HepG2 (cell line): Measurements from ENCODE around the gene IQGAP3. TPM values are rescaled to one million over a fixed set of nuclear protein-coding genes. Genes with fewer than 3 reads are reported as not detected.

Source experiments
- ATAC-seq: fragments of 200-7000 bp; cut with Tn5 transposase; 3 replicates; pipeline ENCODE4 v1.9.1; 2020; ENCODE audit warnings: mild to moderate bottlenecking, moderate library complexity
- BruUV-seq: library from RNA; stranded (reverse); fragments of 400-500 nt; replicated peaks from 2 replicates; lab custom pipeline; 2021; lab: Mats Ljungman, UMichigan
- CTCF ChIA-PET: fragments of 300-600 bp; formaldehyde crosslinking; extraction: SDS; loops from one replicate; lab custom pipeline; 2021; ENCODE audit warnings: low total read pairs, inconsistent platforms, low intra/inter-chr PET ratio; lab: Yijun Ruan, JAX
- POLR2A ChIA-PET: fragments of 350-600 bp; sonication (Branson Sonifier 250); formaldehyde crosslinking; loops from one replicate; lab custom pipeline; 2020; ENCODE audit warnings: antibody characterized with exemption, inconsistent platforms; lab: Yijun Ruan, JAX
- DNase-seq: peaks from one replicate; pipeline ENCODE4 v3.0.0-alpha.2; 2015; ENCODE audit warnings: low spot score
- FAIRE-seq: peaks from 3 replicates; lab custom pipeline; 2011; peaks lifted over from hg19 to GRCh38; lab: Jason Lieb, UNC
- H2AFZ ChIP-seq: one replicate; pipeline ENCODE4 v1.6.1; 2011; ENCODE audit warnings: low read length, inconsistent platforms
- H3K27ac ChIP-seq: fragments of 300-600 bp; 3 replicates; pipeline ENCODE4 v1.8.0; 2011; ENCODE audit warnings: mixed run types, mild to moderate bottlenecking, mixed read lengths, low read length, inconsistent platforms; ENCODE audit not compliant: insufficient read depth; ENCODE audit errors: extremely low read length
- H3K27me3 ChIP-seq, 2 experiments: fragments of 200-600 bp in 1 of 2; 2 replicates in 1 of 2; 3 replicates in 1 of 2; pipeline versions ENCODE4 v1.6.0 to v1.8.0; 2011; ENCODE audit warnings: low read length in 2 of 2, mild to moderate bottlenecking in 2 of 2, moderate library complexity in 2 of 2, inconsistent platforms in 1 of 2; ENCODE audit not compliant: insufficient read depth in 2 of 2, control insufficient read depth in 1 of 2
- H3K36me3 ChIP-seq, 2 experiments: fragments of 200-600 bp in 1 of 2; replicated peaks in 1 of 2; 2 replicates in 1 of 2; 3 replicates in 1 of 2; pipeline versions ENCODE4 v1.5.1 to v1.8.0; 2011; ENCODE audit warnings: low read length in 2 of 2, inconsistent platforms in 1 of 2; ENCODE audit not compliant: insufficient read depth in 2 of 2, control insufficient read depth in 1 of 2
- H3K4me1 ChIP-seq: 2 replicates; pipeline ENCODE4 v1.5.1; 2012; ENCODE audit warnings: low read length, inconsistent platforms; ENCODE audit not compliant: insufficient read depth
- H3K4me2 ChIP-seq: 2 replicates; pipeline ENCODE4 v1.6.0; 2011; ENCODE audit warnings: low read depth, low read length, inconsistent platforms
- H3K4me3 ChIP-seq, 3 experiments: fragments of 200-600 bp in 1 of 3; sonication (generic), shearing (Covaris generic) in 1 of 3; replicated peaks in 1 of 3; 2 replicates each; pipeline ENCODE4 v1.5.1; 2011 to 2016; ENCODE audit warnings: low read length in 3 of 3, inconsistent platforms in 2 of 3, low read depth in 2 of 3, mild to moderate bottlenecking in 2 of 3, control low read depth in 1 of 3, mixed read lengths in 1 of 3; ENCODE audit not compliant: insufficient read depth in 1 of 3
- H3K79me2 ChIP-seq: one replicate; pipeline ENCODE4 v1.6.1; 2011; ENCODE audit warnings: low read length, inconsistent platforms; ENCODE audit not compliant: insufficient read depth
- H3K9ac ChIP-seq: 2 replicates; pipeline ENCODE4 v1.6.0; 2011; ENCODE audit warnings: mild to moderate bottlenecking, low read depth, low read length, inconsistent platforms; ENCODE audit not compliant: insufficient read depth
- H3K9me3 ChIP-seq: 2 replicates; pipeline ENCODE4 v1.5.1; 2012; ENCODE audit warnings: mild to moderate bottlenecking, low read length
- H4K20me1 ChIP-seq: 2 replicates; pipeline ENCODE4 v1.6.0; 2011; ENCODE audit warnings: inconsistent platforms, mild to moderate bottlenecking, low read length, moderate library complexity; ENCODE audit not compliant: insufficient read depth
- TEF ChIP-seq: sonication (generic); formaldehyde crosslinking; IDR thresholded peaks from 2 replicates; pipeline ENCODE4 v1.5.0; 2020; ENCODE audit warnings: missing genetic modification reagents
- ZNF646 ChIP-seq: sonication (generic); formaldehyde crosslinking; IDR thresholded peaks from 2 replicates; pipeline ENCODE4 v1.9.0; 2021; ENCODE audit warnings: mild to moderate bottlenecking, missing genetic modification reagents
- WGBS: methylation state at CpG from one replicate; pipeline ENCODE4 v1.1.6; 2017; ENCODE audit warnings: low lambda C conversion rate; 5-methylcytosine and 5-hydroxymethylcytosine counted together
- in situ Hi-C: cut with HindIII; loops from 2 replicates; pipeline ENCODE4 v1.10.0; 2017; ENCODE audit warnings: low pct_unique_long_range_greater_than_20kb; ENCODE audit not compliant: extremely low pct_ligation_motif_present
- intact Hi-C: fragments of 100-400 bp; cut with micrococcal nuclease; formaldehyde crosslinking; loops from one replicate; pipeline ENCODE4 v1.10.0; 2022; ENCODE audit not compliant: unreplicated experiment
- polyA plus RNA-seq, 8 experiments: library from polyadenylated mRNA; depleted of rRNA in 3 of 8; stranded (reverse) in 7 of 8; unstranded in 1 of 8; fragments of >200 nt; fragmentation: Illumina TruSeq in 4 of 8; extraction: Trizol in 4 of 8; gene quantifications; 2 replicates each; pipeline versions ENCODE4 v1.2.1 to v1.2.3, GENCODE V29; 2011 to 2016; ENCODE audit warnings: low read depth in 4 of 8, missing spikeins in 1 of 8, mixed read lengths in 1 of 8; ENCODE audit not compliant: insufficient read depth in 1 of 8
- total RNA-seq, 5 experiments: library from RNA; depleted of rRNA; stranded (reverse); fragments of >200 nt; fragmentation: Illumina TruSeq; extraction: Trizol; gene quantifications; 2 replicates each; pipeline ENCODE4 v1.2.3, GENCODE V29; 2016; ENCODE audit warnings: low read depth in 1 of 5

The IQGAP3 gene
- total and polyA plus RNA-seq, 2 of the 13 experiments (the other 11 are each of a cell fraction or from before 2014, with no cell fraction given), result 13.5 to 14.1 TPM

DNA sequence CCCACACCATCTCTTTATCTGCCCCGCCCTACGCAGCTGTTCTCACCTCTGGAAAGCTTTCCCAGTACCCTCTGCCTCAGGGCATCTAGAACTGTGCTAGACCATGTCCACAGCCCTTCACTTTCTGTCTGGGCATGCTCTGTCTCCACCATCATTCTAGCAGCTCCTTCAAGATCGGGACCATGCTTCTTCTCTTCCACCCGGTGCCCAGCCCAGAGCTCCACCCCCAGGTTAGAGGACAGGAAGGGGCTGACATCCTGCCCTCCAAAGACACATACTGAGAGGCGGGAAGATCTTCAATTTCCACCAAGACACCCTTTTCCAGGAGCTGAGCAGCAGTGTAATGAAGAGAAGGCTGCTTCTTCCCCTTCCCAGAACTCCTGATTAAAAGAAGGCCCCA, 44.1 kb downstream of the IQGAP3 start:
- Histone ChIP-seq H3K4me3 (no peak overlapping the region), H3K9ac (no peak overlapping the region), H2AFZ (no peak overlapping the region), H3K4me1 (peaks cover 10% of the 10 kb centered on the region), H3K27me3 (no peaks in the 10 kb centered on the region), H3K36me3 (peaks cover 7 to 38% of the 10 kb centered on the region in 2 experiments; a peak in 4 of 5 replicates), H4K20me1 (no peaks in the 10 kb centered on the region), H3K9me3 (no peaks in the 10 kb centered on the region), H3K79me2 (no peaks in the 10 kb centered on the region), H3K27ac (no peak overlapping the region), H3K4me2 (no peak overlapping the region)
- ChIA-PET CTCF (no interaction called here), POLR2A (interaction anchor here (0.6 kb wide), 1 partner anchor 71 kb away, joined by 6 read pairs; no protein-coding TSS in a partner anchor)
- FAIRE-seq (no peak), DNase-seq (no peak), ATAC-seq (no peak)
- no peak for TF ChIP-seq ZNF646 (CRISPR knock-in tag)
- no peak for TF ChIP-seq TEF (CRISPR knock-in tag)
- in situ Hi-C loops (no loop called here), intact Hi-C loops (no loop called here)
- no TSS peak for BruUV-seq
- 94% methylated on average over 5 of the region's 5 CpGs for WGBS
